Liver (tissue), 9 donors: ENCODE results near the gene ALKBH4. TPM values are rescaled to one million over a fixed set of nuclear protein-coding genes. Genes with fewer than 3 reads are reported as not detected.

ENCODE experiments used
- DNase-seq: peaks from one replicate; pipeline ENCODE4 v3.0.0-alpha.2; 2017; ENCODE audit warnings: low spot score
- H3K27ac ChIP-seq, 2 donors: one replicate each; pipeline ENCODE4 v1.7.0; 2013; ENCODE audit warnings: inconsistent platforms in 2 of 2, low read length in 2 of 2, control low read depth in 1 of 2, low read depth in 1 of 2, mild to moderate bottlenecking in 1 of 2
- H3K27me3 ChIP-seq, 4 donors: one replicate each; pipeline versions ENCODE4 v1.6.1 to v1.7.0; 2013; ENCODE audit warnings: low read length in 3 of 4, inconsistent platforms in 1 of 4, mild to moderate bottlenecking in 1 of 4, moderate library complexity in 1 of 4; ENCODE audit not compliant: control insufficient read depth in 4 of 4, insufficient read depth in 4 of 4
- H3K36me3 ChIP-seq, 4 donors: one replicate each; pipeline versions ENCODE4 v1.6.1 to v1.7.0; 2013; ENCODE audit warnings: low read length in 3 of 4, mild to moderate bottlenecking in 3 of 4, low read depth in 1 of 4, moderate library complexity in 1 of 4; ENCODE audit not compliant: control insufficient read depth in 4 of 4, insufficient read depth in 3 of 4
- H3K4me1 ChIP-seq, 4 donors: one replicate each; pipeline versions ENCODE4 v1.6.1 to v1.7.0; 2013; ENCODE audit warnings: low read length in 3 of 4, mild to moderate bottlenecking in 3 of 4, moderate library complexity in 1 of 4; ENCODE audit not compliant: control insufficient read depth in 4 of 4, insufficient read depth in 4 of 4
- H3K4me3 ChIP-seq, 3 donors: one replicate each; pipeline versions ENCODE4 v1.6.1 to v1.7.0; 2013; ENCODE audit warnings: low read length in 3 of 3, control low read depth in 1 of 3, low read depth in 1 of 3, mild to moderate bottlenecking in 1 of 3
- H3K9ac ChIP-seq, 2 donors: one replicate each; pipeline ENCODE4 v1.7.0; 2013; ENCODE audit warnings: low read length in 2 of 2, mild to moderate bottlenecking in 2 of 2, moderate library complexity in 2 of 2, control low read depth in 1 of 2, low read depth in 1 of 2
- H3K9me3 ChIP-seq, 4 donors: one replicate each; pipeline versions ENCODE4 v1.6.1 to v1.7.0; 2013; ENCODE audit warnings: low read length in 3 of 4; ENCODE audit not compliant: control insufficient read depth in 4 of 4
- ATF3 ChIP-seq: IDR thresholded peaks from 2 replicates; pipeline ENCODE4 v1.6.1; 2016; ENCODE audit warnings: antibody characterized with exemption
- CTCF ChIP-seq: fragments of 150-350 bp; IDR thresholded peaks from 2 replicates; pipeline ENCODE4 v1.5.1; 2017; ENCODE audit warnings: improper control_type of control experiment, low read depth, low read length; ENCODE audit not compliant: missing input control
- EGR1 ChIP-seq, 2 donors: IDR thresholded peaks; 2 replicates each; pipeline ENCODE4 v1.6.1; 2016 to 2018; ENCODE audit warnings: antibody characterized with exemption in 2 of 2, low read depth in 2 of 2
- FOXA1 ChIP-seq: IDR thresholded peaks from 2 replicates; pipeline ENCODE4 v1.6.1; 2016; ENCODE audit warnings: antibody characterized with exemption
- GABPA ChIP-seq, 2 donors: IDR thresholded peaks in 1 of 2; conservative IDR thresholded peaks in 1 of 2; 2 replicates each; pipeline ENCODE4 v1.6.1; 2016; ENCODE audit warnings: antibody characterized with exemption in 2 of 2, mild to moderate bottlenecking in 1 of 2, moderate library complexity in 1 of 2
- HNF4G ChIP-seq: IDR thresholded peaks from 2 replicates; pipeline ENCODE4 v1.6.1; 2016; ENCODE audit warnings: antibody characterized with exemption
- JUND ChIP-seq, 2 donors: IDR thresholded peaks; 2 replicates each; pipeline ENCODE4 v1.6.1; 2016; ENCODE audit warnings: antibody characterized with exemption in 2 of 2
- MAX ChIP-seq: IDR thresholded peaks from 2 replicates; pipeline ENCODE4 v1.6.1; 2016; ENCODE audit warnings: antibody characterized with exemption
- NR2F2 ChIP-seq: IDR thresholded peaks from 2 replicates; pipeline ENCODE4 v1.6.1; 2016; ENCODE audit warnings: antibody characterized with exemption
- RAD21 ChIP-seq, 2 donors: IDR thresholded peaks; 2 replicates each; pipeline ENCODE4 v1.6.1; 2016; ENCODE audit warnings: antibody characterized with exemption in 2 of 2, mild to moderate bottlenecking in 2 of 2
- RXRA ChIP-seq, 2 donors: IDR thresholded peaks; 2 replicates each; pipeline ENCODE4 v1.6.1; 2017 to 2018; ENCODE audit warnings: antibody characterized with exemption in 2 of 2, mild to moderate bottlenecking in 1 of 2
- SP1 ChIP-seq: IDR thresholded peaks from 2 replicates; pipeline ENCODE4 v1.6.1; 2018; ENCODE audit warnings: antibody characterized with exemption, mild to moderate bottlenecking
- ZBTB33 ChIP-seq: IDR thresholded peaks from 2 replicates; pipeline ENCODE4 v1.6.1; 2016; ENCODE audit warnings: antibody characterized with exemption
- WGBS: extraction: QIAGEN DNeasy Blood & Tissue Kit; methylation state at CpG from one replicate; pipeline ENCODE4 v1.1.7; 2013; 5-methylcytosine and 5-hydroxymethylcytosine counted together
- polyA plus RNA-seq, 2 donors: library from polyadenylated mRNA; stranded (reverse) in 1 of 2; unstranded in 1 of 2; fragments of 200-250 nt in 1 of 2; fragments of >200 nt in 1 of 2; fragmentation: Nextera tagmentation in 1 of 2; extraction: Ambion mirVana in 1 of 2; gene quantifications; one replicate each; pipeline versions ENCODE4 v1.2.1 to v1.2.3, GENCODE V29; 2013 to 2015
- total RNA-seq, 2 donors: library from RNA; depleted of rRNA; stranded (reverse); fragments of >200 nt; gene quantifications; one replicate each; pipeline ENCODE4 v1.2.3, GENCODE V29; 2014
- donor health status: healthy.
- donor health status: healthy.
- donor health status: healthy.
- donor health status: healthy.
- donor health status: healthy.

Gene ALKBH4
- total and polyA plus RNA-seq, 4 donors: 5.7 to 8.7 (median 6.9) TPM

- no peak for DNase-seq
- no peak overlapping the region for H3K4me3 ChIP-seq
- 83% methylated on average over 12 of the region's 12 CpGs for WGBS
- no peaks in the 10 kb centered on the region for H3K4me1 ChIP-seq
- TF ChIP-seq RXRA (IDR thresholded peaks at IDR 0.05): no peak
- H3K27me3 ChIP-seq: no peaks in the 10 kb centered on the region
- H3K36me3 ChIP-seq: peaks cover 2 to 42% (median 12%) of the 10 kb centered on the region in 4 donors
- H3K27ac ChIP-seq: no peak overlapping the region
- no peaks in the 10 kb centered on the region for H3K9me3 ChIP-seq
- H3K9ac ChIP-seq: no peak overlapping the region
Observed at GRCh38 chr7:102424129-102424551, 40.5 kb downstream of the ALKBH4 start.

GRCh38 chr7:102421706-102422240, 42.9 kb downstream of the ALKBH4 start:
- no peaks in the 10 kb centered on the region for H3K27me3 ChIP-seq
- no peak overlapping the region for H3K27ac ChIP-seq
- H3K9ac ChIP-seq: no peak overlapping the region
- H3K4me3 ChIP-seq: no peak overlapping the region
- no peaks in the 10 kb centered on the region for H3K9me3 ChIP-seq
- peaks cover 7 to 48% (median 15%) of the 10 kb centered on the region in 4 donors for H3K36me3 ChIP-seq
- DNase-seq: no peak
- no peak for TF ChIP-seq FOXA1
- no peak for TF ChIP-seq HNF4G
- TF ChIP-seq ZBTB33: no peak
- no peak for TF ChIP-seq SP1
- WGBS: 95% methylated on average over 10 of the region's 10 CpGs
- H3K4me1 ChIP-seq: no peaks in the 10 kb centered on the region

GRCh38 chr7:102418592-102418991, 46.1 kb downstream of the ALKBH4 start:
- Histone ChIP-seq H3K4me3 (no peak overlapping the region), H3K27me3 (no peaks in the 10 kb centered on the region), H3K9me3 (no peaks in the 10 kb centered on the region), H3K4me1 (no peaks in the 10 kb centered on the region), H3K36me3 (peaks cover 7 to 39% (median 16%) of the 10 kb centered on the region in 4 donors), H3K9ac (no peak overlapping the region), H3K27ac (no peak overlapping the region)
- no peak for TF ChIP-seq HNF4G
- TF ChIP-seq EGR1 (IDR thresholded peaks at IDR 0.05; ENCODE audit: low read depth in 2 of 2): no peak
- TF ChIP-seq CTCF: no peak
- TF ChIP-seq ZBTB33: no peak
- no peak for TF ChIP-seq SP1
- no peak for TF ChIP-seq GABPA (IDR thresholded peaks at IDR 0.05 in 1 of 2, conservative IDR thresholded peaks at IDR 0.05 in 1 of 2)
- no peak for TF ChIP-seq MAX
- no peak for TF ChIP-seq RAD21 (IDR thresholded peaks at IDR 0.05)
- TF ChIP-seq JUND (IDR thresholded peaks at IDR 0.05): no peak
- no peak for TF ChIP-seq RXRA (IDR thresholded peaks at IDR 0.05)
- no peak for TF ChIP-seq ATF3
- no peak for TF ChIP-seq NR2F2
- WGBS: 93% methylated on average over 5 of the region's 5 CpGs
- no peak for DNase-seq
